Measurements from ENCODE around the gene G3BP2. TPM values are rescaled to one million over a fixed set of nuclear protein-coding genes. Genes with fewer than 3 reads are reported as not detected.

The G3BP2 gene
- total RNA-seq, 1 donor from 2014 or later, result 161 TPM

GRCh38 chr4:75683482-75684155, 10.4 kb upstream of the G3BP2 start:
- no peaks in the 10 kb centered on the region for H3K27me3 Mint-ChIP-seq (ENCODE audit: low read depth)
- peaks cover 3% of the 10 kb centered on the region for H3K4me1 Mint-ChIP-seq (ENCODE audit: low read depth)
- H3K9me3 Mint-ChIP-seq (ENCODE audit: low read depth), result no peaks in the 10 kb centered on the region
- H3K4me3 Mint-ChIP-seq (ENCODE audit: unreplicated experiment), result no peak overlapping the region
- DNase-seq (ENCODE audit: low spot score), result no peak
- H3K27ac Mint-ChIP-seq (ENCODE audit: unreplicated experiment), result no peak overlapping the region
- TF ChIP-seq CTCF (IDR thresholded peaks at IDR 0.05), result no peak
- no peaks in the 10 kb centered on the region for H3K36me3 Mint-ChIP-seq (ENCODE audit: low read depth)

- Mint-ChIP-seq H3K36me3 (ENCODE audit: low read depth) (no peaks in the 10 kb centered on the region), H3K27ac (ENCODE audit: unreplicated experiment) (no peak overlapping the region), H3K9me3 (ENCODE audit: low read depth) (no peaks in the 10 kb centered on the region), H3K4me1 (ENCODE audit: low read depth) (no peaks in the 10 kb centered on the region), H3K27me3 (ENCODE audit: low read depth) (no peaks in the 10 kb centered on the region), H3K4me3 (ENCODE audit: unreplicated experiment) (no peak overlapping the region)
- DNase-seq (ENCODE audit: low spot score), result no peak
- TF ChIP-seq CTCF (IDR thresholded peaks at IDR 0.05), result no peak
These were observed 6.8 kb upstream of the G3BP2 start for GRCh38 chr4:75679876-75680575.

- Mint-ChIP-seq H3K27ac (ENCODE audit: unreplicated experiment) (no peak overlapping the region), H3K9me3 (ENCODE audit: low read depth) (no peaks in the 10 kb centered on the region), H3K4me3 (ENCODE audit: unreplicated experiment) (no peak overlapping the region), H3K36me3 (ENCODE audit: low read depth) (no peaks in the 10 kb centered on the region), H3K4me1 (ENCODE audit: low read depth) (peaks cover 3% of the 10 kb centered on the region), H3K27me3 (ENCODE audit: low read depth) (no peaks in the 10 kb centered on the region)
- TF ChIP-seq CTCF (IDR thresholded peaks at IDR 0.05), result no peak
- no peak for DNase-seq (ENCODE audit: low spot score)
These were observed 5.8 kb upstream of the G3BP2 start for GRCh38 chr4:75678965-75679364.

- H3K4me1 Mint-ChIP-seq (ENCODE audit: low read depth), result peaks cover 6% of the 10 kb centered on the region
- no peak overlapping the region for H3K4me3 Mint-ChIP-seq (ENCODE audit: unreplicated experiment)
- H3K27ac Mint-ChIP-seq (ENCODE audit: unreplicated experiment), result no peak overlapping the region
- no peaks in the 10 kb centered on the region for H3K9me3 Mint-ChIP-seq (ENCODE audit: low read depth)
- H3K27me3 Mint-ChIP-seq (ENCODE audit: low read depth), result no peaks in the 10 kb centered on the region
- no peaks in the 10 kb centered on the region for H3K36me3 Mint-ChIP-seq (ENCODE audit: low read depth)
- TF ChIP-seq CTCF (IDR thresholded peaks at IDR 0.05), result no peak
- DNase-seq (ENCODE audit: low spot score), result no peak
These were observed 5.3 kb upstream of the G3BP2 start for GRCh38 chr4:75678473-75678872.

GRCh38 chr4:75675004-75675531, 1.9 kb upstream of the G3BP2 start:
- Mint-ChIP-seq H3K27me3 (ENCODE audit: low read depth) (no peaks in the 10 kb centered on the region), H3K36me3 (ENCODE audit: low read depth) (no peaks in the 10 kb centered on the region), H3K9me3 (ENCODE audit: low read depth) (no peaks in the 10 kb centered on the region), H3K4me1 (ENCODE audit: low read depth) (peaks cover 27% of the 10 kb centered on the region), H3K27ac (ENCODE audit: unreplicated experiment) (no peak overlapping the region), H3K4me3 (ENCODE audit: unreplicated experiment) (no peak overlapping the region)
- DNase-seq (ENCODE audit: low spot score), result no peak
- TF ChIP-seq CTCF (IDR thresholded peaks at IDR 0.05), result no peak
